SK-N-MC (cell line): ENCODE results near the gene MCC.

ENCODE experiments used
- DNase-seq: peaks from one replicate; pipeline ENCODE4 v3.0.0-alpha.2; 2011; ENCODE audit warnings: low read depth, low spot score
- H3K27ac ChIP-seq: fragments of 200-600 bp; sonication (generic); 2 replicates; pipeline ENCODE4 v1.5.1; 2016; ENCODE audit warnings: mixed run types
- H3K36me3 ChIP-seq: fragments of 200-600 bp; sonication (generic); 2 replicates; pipeline ENCODE4 v1.6.1; 2017; ENCODE audit warnings: antibody characterized with exemption, low read length, mixed read lengths; ENCODE audit not compliant: insufficient read depth
- H3K4me3 ChIP-seq: fragments of 200-600 bp; sonication (generic); 2 replicates; pipeline ENCODE4 v1.5.1; 2016
- H3K9ac ChIP-seq: fragments of 200-600 bp; sonication (generic); 2 replicates; pipeline ENCODE4 v1.8.0; 2017; ENCODE audit warnings: mixed run types, mixed read lengths; ENCODE audit not compliant: insufficient read length
- H3K9me3 ChIP-seq: fragments of 200-600 bp; sonication (generic); 2 replicates; pipeline ENCODE4 v1.6.1; 2017; ENCODE audit warnings: low read depth, mild to moderate bottlenecking, antibody characterized with exemption, low read length, moderate library complexity, mixed read lengths
- EZH2 ChIP-seq: fragments of 200-600 bp; sonication (generic); IDR thresholded peaks from one replicate; pipeline ENCODE4 v1.6.1; 2017; ENCODE audit warnings: antibody characterized with exemption
- FOXP2 ChIP-seq: optimal IDR thresholded peaks from 2 replicates; pipeline ENCODE3; 2011; ENCODE audit warnings: mild to moderate bottlenecking, moderate library complexity; ENCODE audit not compliant: insufficient read depth; ENCODE audit errors: extremely low read length, control extremely low read depth
- POLR2AphosphoS5 ChIP-seq: IDR thresholded peaks from 2 replicates; pipeline ENCODE4 v1.6.1; 2012; ENCODE audit warnings: mild to moderate bottlenecking, low read depth, low read length, borderline replicate concordance

Gene MCC

GRCh38 chr5:113118765-113119164 is 369.5 kb downstream of the MCC start:
- no peak for TF ChIP-seq FOXP2
- TF ChIP-seq POLR2AphosphoS5, result no peak
- TF ChIP-seq EZH2, result no peak
- Histone ChIP-seq H3K27ac (no peak overlapping the region), H3K4me3 (no peak overlapping the region), H3K9me3 (no peaks in the 10 kb centered on the region), H3K9ac (no peak overlapping the region), H3K36me3 (no peaks in the 10 kb centered on the region)
- DNase-seq, result no peak

- H3K36me3 ChIP-seq, result no peaks in the 10 kb centered on the region
- H3K9me3 ChIP-seq, result no peaks in the 10 kb centered on the region
- no peak overlapping the region for H3K4me3 ChIP-seq
- H3K9ac ChIP-seq, result no peak overlapping the region
- DNase-seq, result no peak
- no peak overlapping the region for H3K27ac ChIP-seq
- TF ChIP-seq EZH2 (no peak), FOXP2 (no peak), POLR2AphosphoS5 (no peak)
Observed at GRCh38 chr5:113118298-113118697, 370.0 kb downstream of the MCC start.

- no peak overlapping the region for H3K9ac ChIP-seq
Observed at GRCh38 chr5:113117543-113118115, 370.6 kb downstream of the MCC start.

GRCh38 chr5:113115956-113116355 is 372.3 kb downstream of the MCC start:
- no peak overlapping the region for H3K9ac ChIP-seq
- H3K4me3 ChIP-seq, result no peak overlapping the region
- H3K36me3 ChIP-seq, result no peaks in the 10 kb centered on the region
- H3K27ac ChIP-seq, result no peak overlapping the region
- no peak for DNase-seq
- TF ChIP-seq POLR2AphosphoS5 (no peak), FOXP2 (no peak), EZH2 (no peak)
- no peaks in the 10 kb centered on the region for H3K9me3 ChIP-seq

More at GRCh38 chr5:113117543-113118115, 370.6 kb downstream of the MCC start:
- no peaks in the 10 kb centered on the region for H3K9me3 ChIP-seq
- no peak overlapping the region for H3K4me3 ChIP-seq
- no peak for TF ChIP-seq POLR2AphosphoS5
- no peak for TF ChIP-seq EZH2
- no peak for TF ChIP-seq FOXP2
- H3K27ac ChIP-seq, result no peak overlapping the region
- no peaks in the 10 kb centered on the region for H3K36me3 ChIP-seq
- no peak for DNase-seq

GRCh38 chr5:113115061-113115460 is 373.2 kb downstream of the MCC start:
- Histone ChIP-seq H3K9me3 (no peaks in the 10 kb centered on the region), H3K9ac (no peak overlapping the region), H3K36me3 (no peaks in the 10 kb centered on the region), H3K4me3 (no peak overlapping the region), H3K27ac (no peak overlapping the region)
- TF ChIP-seq POLR2AphosphoS5 (no peak), FOXP2 (no peak)
- no peak for DNase-seq

GRCh38 chr5:113114559-113114958 is 373.7 kb downstream of the MCC start:
- no peak overlapping the region for H3K4me3 ChIP-seq
- H3K36me3 ChIP-seq, result no peaks in the 10 kb centered on the region
- TF ChIP-seq POLR2AphosphoS5, result no peak
- no peak for TF ChIP-seq FOXP2
- no peak for TF ChIP-seq EZH2
- no peak for DNase-seq
- H3K9me3 ChIP-seq, result no peaks in the 10 kb centered on the region
- H3K27ac ChIP-seq, result no peak overlapping the region
- H3K9ac ChIP-seq, result no peak overlapping the region

- no peaks in the 10 kb centered on the region for H3K9me3 ChIP-seq
- no peak overlapping the region for H3K4me3 ChIP-seq
- H3K9ac ChIP-seq, result no peak overlapping the region
- no peaks in the 10 kb centered on the region for H3K36me3 ChIP-seq
- no peak for DNase-seq
- TF ChIP-seq FOXP2 (no peak), POLR2AphosphoS5 (no peak), EZH2 (no peak)
- no peak overlapping the region for H3K27ac ChIP-seq
Observed at GRCh38 chr5:113112435-113112834, 375.8 kb downstream of the MCC start.

GRCh38 chr5:113110117-113110516 is 378.1 kb downstream of the MCC start:
- no peak for TF ChIP-seq EZH2
- no peak for TF ChIP-seq POLR2AphosphoS5
- no peak for TF ChIP-seq FOXP2
- Histone ChIP-seq H3K9me3 (no peaks in the 10 kb centered on the region), H3K27ac (no peak overlapping the region), H3K4me3 (no peak overlapping the region), H3K36me3 (no peaks in the 10 kb centered on the region), H3K9ac (no peak overlapping the region)
- no peak for DNase-seq

- H3K36me3 ChIP-seq, result no peaks in the 10 kb centered on the region
- no peak overlapping the region for H3K27ac ChIP-seq
- no peak overlapping the region for H3K9ac ChIP-seq
- DNase-seq, result no peak
- TF ChIP-seq FOXP2 (no peak), EZH2 (no peak), POLR2AphosphoS5 (no peak)
- no peaks in the 10 kb centered on the region for H3K9me3 ChIP-seq
- no peak overlapping the region for H3K4me3 ChIP-seq
Observed at GRCh38 chr5:113109344-113109743, 378.9 kb downstream of the MCC start.

- no peaks in the 10 kb centered on the region for H3K36me3 ChIP-seq
- no peak overlapping the region for H3K9ac ChIP-seq
- DNase-seq, result no peak
- no peak overlapping the region for H3K4me3 ChIP-seq
- H3K9me3 ChIP-seq, result no peaks in the 10 kb centered on the region
- TF ChIP-seq EZH2 (no peak), FOXP2 (no peak), POLR2AphosphoS5 (no peak)
- H3K27ac ChIP-seq, result no peak overlapping the region
Observed at GRCh38 chr5:113108485-113108884, 379.8 kb downstream of the MCC start.
